GM12878 (cell line): ENCODE measurements around the gene KRT14. TPM values are rescaled to one million over a fixed set of nuclear protein-coding genes. Genes with fewer than 3 reads are reported as not detected.

Source experiments
- BACH1 ChIP-seq: fragments of 450-650 bp; IDR thresholded peaks from 2 replicates; pipeline ENCODE4 v1.6.1; 2017; ENCODE audit warnings: mild to moderate bottlenecking, borderline replicate concordance
- BRCA1 ChIP-seq: IDR thresholded peaks from 2 replicates; pipeline ENCODE4 v1.6.1; 2011; ENCODE audit warnings: low read depth, low read length, improper control_type of control experiment
- FOS ChIP-seq: IDR thresholded peaks from 3 replicates; pipeline ENCODE4 v1.6.1; 2011; ENCODE audit warnings: borderline replicate concordance; ENCODE audit not compliant: insufficient read length; ENCODE audit errors: extremely low read depth
- PML ChIP-seq: IDR thresholded peaks from 2 replicates; pipeline ENCODE4 v1.6.1; 2012; ENCODE audit warnings: low read length, inconsistent platforms
- RFX5 ChIP-seq: IDR thresholded peaks from 2 replicates; pipeline ENCODE4 v1.6.1; 2011; ENCODE audit warnings: low read depth, low read length, improper control_type of control experiment
- SMAD5 ChIP-seq: IDR thresholded peaks from 2 replicates; pipeline ENCODE4 v1.6.1; 2016; ENCODE audit warnings: antibody characterized with exemption, low read depth
- SMC3 ChIP-seq: IDR thresholded peaks from 2 replicates; pipeline ENCODE4 v1.6.1; 2011; ENCODE audit warnings: low read length, improper control_type of control experiment, borderline replicate concordance
- polyA plus RNA-seq, 11 experiments: library from polyadenylated mRNA; depleted of rRNA in 4 of 11; unstranded in 6 of 11; stranded (reverse) in 5 of 11; fragments of >200 nt; fragmentation: Nextera tagmentation in 4 of 11; fragmentation: Illumina TruSeq in 1 of 11; extraction: Ambion mirVana in 4 of 11; extraction: Trizol in 1 of 11; gene quantifications; 1 replicate in 1 of 11; 2 replicates in 10 of 11; pipeline versions ENCODE4 v1.2.1 to v1.2.3, GENCODE V29; 2011 to 2016; ENCODE audit warnings: inconsistent platforms in 2 of 11, missing spikeins in 2 of 11, low read depth in 1 of 11
- total RNA-seq, 4 experiments: library from RNA; depleted of rRNA in 3 of 4; stranded (reverse); fragments of >200 nt in 3 of 4; fragmentation: Illumina TruSeq in 1 of 4; extraction: Trizol in 1 of 4; gene quantifications; 2 replicates each; pipeline versions ENCODE4 v1.2.1 to v1.2.3, GENCODE V29; 2013 to 2021
- TF ChIP-seq, protein P1 (sequence below): fragments of 450-650 bp; IDR thresholded peaks from 2 replicates; pipeline ENCODE4 v1.6.1; 2017; ENCODE audit warnings: mild to moderate bottlenecking, moderate library complexity
- TF ChIP-seq, protein P2 (sequence below): IDR thresholded peaks from 2 replicates; pipeline ENCODE4 v1.6.1; 2011; ENCODE audit warnings: borderline replicate concordance, low read depth, mild to moderate bottlenecking, moderate library complexity, mixed read lengths, low read length; ENCODE audit not compliant: insufficient read depth; ENCODE audit errors: extremely low read length

The KRT14 gene
- total and polyA plus RNA-seq, 10 of the 15 experiments (the other 5 are each of a cell fraction or from before 2014, with no cell fraction given) = 1.5 TPM; not detected in 9

DNA sequence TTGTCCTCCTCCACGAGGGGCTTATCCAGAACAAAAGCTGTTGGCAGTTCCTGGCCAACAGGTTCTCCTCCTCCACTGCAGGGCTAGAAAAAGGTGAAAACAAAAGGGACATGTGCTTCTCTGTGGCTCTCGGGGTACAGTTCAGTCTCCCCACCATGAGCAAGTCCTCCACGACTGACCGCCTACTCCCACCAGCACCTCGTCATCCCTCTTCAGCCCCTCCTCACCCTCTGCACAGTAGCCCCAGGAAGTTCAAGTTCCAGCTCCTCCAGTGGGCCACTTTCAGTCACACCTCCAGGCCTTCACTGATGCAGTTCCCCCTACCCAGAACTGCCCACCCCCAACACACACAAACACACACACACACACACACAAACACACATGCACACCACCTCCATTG, 34.2 kb downstream of the KRT14 start (continued):
- TF ChIP-seq, protein P1, sequence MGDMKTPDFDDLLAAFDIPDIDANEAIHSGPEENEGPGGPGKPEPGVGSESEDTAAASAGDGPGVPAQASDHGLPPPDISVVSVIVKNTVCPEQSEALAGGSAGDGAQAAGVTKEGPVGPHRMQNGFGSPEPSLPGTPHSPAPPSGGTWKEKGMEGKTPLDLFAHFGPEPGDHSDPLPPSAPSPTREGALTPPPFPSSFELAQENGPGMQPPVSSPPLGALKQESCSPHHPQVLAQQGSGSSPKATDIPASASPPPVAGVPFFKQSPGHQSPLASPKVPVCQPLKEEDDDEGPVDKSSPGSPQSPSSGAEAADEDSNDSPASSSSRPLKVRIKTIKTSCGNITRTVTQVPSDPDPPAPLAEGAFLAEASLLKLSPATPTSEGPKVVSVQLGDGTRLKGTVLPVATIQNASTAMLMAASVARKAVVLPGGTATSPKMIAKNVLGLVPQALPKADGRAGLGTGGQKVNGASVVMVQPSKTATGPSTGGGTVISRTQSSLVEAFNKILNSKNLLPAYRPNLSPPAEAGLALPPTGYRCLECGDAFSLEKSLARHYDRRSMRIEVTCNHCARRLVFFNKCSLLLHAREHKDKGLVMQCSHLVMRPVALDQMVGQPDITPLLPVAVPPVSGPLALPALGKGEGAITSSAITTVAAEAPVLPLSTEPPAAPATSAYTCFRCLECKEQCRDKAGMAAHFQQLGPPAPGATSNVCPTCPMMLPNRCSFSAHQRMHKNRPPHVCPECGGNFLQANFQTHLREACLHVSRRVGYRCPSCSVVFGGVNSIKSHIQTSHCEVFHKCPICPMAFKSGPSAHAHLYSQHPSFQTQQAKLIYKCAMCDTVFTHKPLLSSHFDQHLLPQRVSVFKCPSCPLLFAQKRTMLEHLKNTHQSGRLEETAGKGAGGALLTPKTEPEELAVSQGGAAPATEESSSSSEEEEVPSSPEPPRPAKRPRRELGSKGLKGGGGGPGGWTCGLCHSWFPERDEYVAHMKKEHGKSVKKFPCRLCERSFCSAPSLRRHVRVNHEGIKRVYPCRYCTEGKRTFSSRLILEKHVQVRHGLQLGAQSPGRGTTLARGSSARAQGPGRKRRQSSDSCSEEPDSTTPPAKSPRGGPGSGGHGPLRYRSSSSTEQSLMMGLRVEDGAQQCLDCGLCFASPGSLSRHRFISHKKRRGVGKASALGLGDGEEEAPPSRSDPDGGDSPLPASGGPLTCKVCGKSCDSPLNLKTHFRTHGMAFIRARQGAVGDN = no peak
- TF ChIP-seq BACH1 (no peak), FOS (no peak), SMAD5 (no peak), SMC3 (no peak), PML (no peak), RFX5 (no peak), BRCA1 (no peak)
- TF ChIP-seq, protein P2, sequence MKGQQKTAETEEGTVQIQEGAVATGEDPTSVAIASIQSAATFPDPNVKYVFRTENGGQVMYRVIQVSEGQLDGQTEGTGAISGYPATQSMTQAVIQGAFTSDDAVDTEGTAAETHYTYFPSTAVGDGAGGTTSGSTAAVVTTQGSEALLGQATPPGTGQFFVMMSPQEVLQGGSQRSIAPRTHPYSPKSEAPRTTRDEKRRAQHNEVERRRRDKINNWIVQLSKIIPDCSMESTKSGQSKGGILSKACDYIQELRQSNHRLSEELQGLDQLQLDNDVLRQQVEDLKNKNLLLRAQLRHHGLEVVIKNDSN = no peak
